ENCODE data around the gene MS4A3.
"Not testable (repeated sequence)": the region's sequence is repeated elsewhere in the genome, so short reads cannot be mapped to it uniquely, and the experiment has no call there.

The MS4A3 gene

GRCh38 chr11:60056349-60056969 is at the start of gene MS4A3:
TSS of gene MS4A3 (plus strand) at chr11:60056665. CDS start at chr11:60061161, 4,496 bp downstream.
- no peak within 1 kb of the TSS for H3K4me2 ChIP-seq (ENCODE audit: low read length)
- H3K9ac ChIP-seq (ENCODE audit: low read length), result no peak within 1 kb of the TSS
- no peaks in the 10 kb centered on the region for H3K4me1 ChIP-seq (ENCODE audit: low read length)
- H3K79me2 ChIP-seq (ENCODE audit: low read length), result no peaks in the 10 kb centered on the region
- H3K36me3 ChIP-seq (replicated peaks; ENCODE audit: low read depth, low read length), result no peaks in the 10 kb centered on the region
- no peaks in the 10 kb centered on the region for H3K27me3 ChIP-seq (ENCODE audit: low read depth, low read length)
- H3K27ac ChIP-seq (ENCODE audit: low read length), result no peak within 1 kb of the TSS
- no peak within 1 kb of the TSS for H3K4me3 ChIP-seq (ENCODE audit: low read length)
- TF ChIP-seq EZH2phosphoT487 (IDR thresholded peaks at IDR 0.05; ENCODE audit: low read depth), result no peak
- no peak for TF ChIP-seq CTCF (IDR thresholded peaks at IDR 0.05; ENCODE audit: low read depth, low read length)
- no peaks in the 10 kb centered on the region for H3K9me3 ChIP-seq (ENCODE audit: insufficient read depth, low read length)
- H4K20me1 ChIP-seq (ENCODE audit: insufficient read depth, low read length), result no peaks in the 10 kb centered on the region
- no peak within 1 kb of the TSS for H2AFZ ChIP-seq (ENCODE audit: low read depth, low read length)

- H3K4me1 ChIP-seq (ENCODE audit: low read length), result no peaks in the 10 kb centered on the region
- no peak within 1 kb of the TSS for H3K9ac ChIP-seq (ENCODE audit: low read length)
- H3K27me3 ChIP-seq (ENCODE audit: low read depth, low read length), result no peaks in the 10 kb centered on the region
- H3K27ac ChIP-seq (ENCODE audit: low read length), result no peak within 1 kb of the TSS
- H2AFZ ChIP-seq (ENCODE audit: low read depth, low read length), result no peak within 1 kb of the TSS
- TF ChIP-seq EZH2phosphoT487 (IDR thresholded peaks at IDR 0.05; ENCODE audit: low read depth) (no peak), CTCF (IDR thresholded peaks at IDR 0.05; ENCODE audit: low read depth, low read length) (no peak)
- H3K9me3 ChIP-seq (ENCODE audit: insufficient read depth, low read length), result no peaks in the 10 kb centered on the region
- H3K79me2 ChIP-seq (ENCODE audit: low read length), result no peaks in the 10 kb centered on the region
- H3K36me3 ChIP-seq (replicated peaks; ENCODE audit: low read depth, low read length), result no peaks in the 10 kb centered on the region
- H3K4me2 ChIP-seq (ENCODE audit: low read length), result no peak within 1 kb of the TSS
- H4K20me1 ChIP-seq (ENCODE audit: insufficient read depth, low read length), result no peaks in the 10 kb centered on the region
- no peak within 1 kb of the TSS for H3K4me3 ChIP-seq (ENCODE audit: low read length)
These were observed 39.6 kb upstream of the MS4A3 start, which contains the start of gene OOSP4B for GRCh38 chr11:60016881-60017280. TSS of gene OOSP4B (plus strand) at chr11:60017181.

GRCh38 chr11:60018058-60018457 is 38.4 kb upstream of the MS4A3 start:
- Histone ChIP-seq H2AFZ (ENCODE audit: low read depth, low read length) (no peak overlapping the region), H3K4me3 (ENCODE audit: low read length) (no peak overlapping the region), H3K4me1 (ENCODE audit: low read length) (no peaks in the 10 kb centered on the region), H3K9ac (ENCODE audit: low read length) (no peak overlapping the region), H3K9me3 (ENCODE audit: insufficient read depth, low read length) (no peaks in the 10 kb centered on the region), H3K4me2 (ENCODE audit: low read length) (no peak overlapping the region), H3K79me2 (ENCODE audit: low read length) (no peaks in the 10 kb centered on the region), H4K20me1 (ENCODE audit: insufficient read depth, low read length) (no peaks in the 10 kb centered on the region), H3K36me3 (replicated peaks; ENCODE audit: low read depth, low read length) (no peaks in the 10 kb centered on the region), H3K27me3 (ENCODE audit: low read depth, low read length) (no peaks in the 10 kb centered on the region), H3K27ac (ENCODE audit: low read length) (no peak overlapping the region)
- TF ChIP-seq CTCF (IDR thresholded peaks at IDR 0.05; ENCODE audit: low read depth, low read length), result no peak
- no peak for TF ChIP-seq EZH2phosphoT487 (IDR thresholded peaks at IDR 0.05; ENCODE audit: low read depth)

- not testable (repeated sequence) for H3K4me2 ChIP-seq (ENCODE audit: low read length); H2AFZ ChIP-seq (ENCODE audit: low read depth, low read length); H3K9ac ChIP-seq (ENCODE audit: low read length); H3K27me3 ChIP-seq (ENCODE audit: low read depth, low read length); H3K79me2 ChIP-seq (ENCODE audit: low read length); H3K36me3 ChIP-seq (replicated peaks; ENCODE audit: low read depth, low read length); H3K9me3 ChIP-seq (ENCODE audit: insufficient read depth, low read length); H3K27ac ChIP-seq (ENCODE audit: low read length); H3K4me3 ChIP-seq (ENCODE audit: low read length); H3K4me1 ChIP-seq (ENCODE audit: low read length); H4K20me1 ChIP-seq (ENCODE audit: insufficient read depth, low read length)
These were observed 36.1 kb upstream of the MS4A3 start for GRCh38 chr11:60020376-60020775.

Measured in OCI-LY3 (cell line).